ENCODE data around the gene CARS1.

Gene CARS1

DNA sequence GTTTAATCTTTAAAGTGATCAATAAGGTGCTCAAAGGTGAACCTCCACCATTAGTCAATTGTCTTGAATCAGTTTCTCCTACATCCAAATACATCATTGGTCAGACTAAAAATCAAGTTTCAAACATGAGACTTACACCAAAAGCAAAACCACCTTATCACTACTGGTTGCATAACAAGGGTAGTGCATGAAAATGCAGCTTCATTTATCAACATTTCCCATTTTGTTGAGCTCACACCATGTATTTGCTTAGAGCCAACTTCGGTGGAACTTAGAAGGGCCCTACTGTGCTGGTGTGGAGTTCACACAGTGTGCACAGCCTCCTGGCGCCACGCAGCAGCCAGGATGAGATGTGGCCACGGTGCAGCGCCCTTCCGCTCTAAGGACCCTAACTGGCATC is 104.9 kb downstream of the CARS1 start:
- no peak for DNase-seq

DNA sequence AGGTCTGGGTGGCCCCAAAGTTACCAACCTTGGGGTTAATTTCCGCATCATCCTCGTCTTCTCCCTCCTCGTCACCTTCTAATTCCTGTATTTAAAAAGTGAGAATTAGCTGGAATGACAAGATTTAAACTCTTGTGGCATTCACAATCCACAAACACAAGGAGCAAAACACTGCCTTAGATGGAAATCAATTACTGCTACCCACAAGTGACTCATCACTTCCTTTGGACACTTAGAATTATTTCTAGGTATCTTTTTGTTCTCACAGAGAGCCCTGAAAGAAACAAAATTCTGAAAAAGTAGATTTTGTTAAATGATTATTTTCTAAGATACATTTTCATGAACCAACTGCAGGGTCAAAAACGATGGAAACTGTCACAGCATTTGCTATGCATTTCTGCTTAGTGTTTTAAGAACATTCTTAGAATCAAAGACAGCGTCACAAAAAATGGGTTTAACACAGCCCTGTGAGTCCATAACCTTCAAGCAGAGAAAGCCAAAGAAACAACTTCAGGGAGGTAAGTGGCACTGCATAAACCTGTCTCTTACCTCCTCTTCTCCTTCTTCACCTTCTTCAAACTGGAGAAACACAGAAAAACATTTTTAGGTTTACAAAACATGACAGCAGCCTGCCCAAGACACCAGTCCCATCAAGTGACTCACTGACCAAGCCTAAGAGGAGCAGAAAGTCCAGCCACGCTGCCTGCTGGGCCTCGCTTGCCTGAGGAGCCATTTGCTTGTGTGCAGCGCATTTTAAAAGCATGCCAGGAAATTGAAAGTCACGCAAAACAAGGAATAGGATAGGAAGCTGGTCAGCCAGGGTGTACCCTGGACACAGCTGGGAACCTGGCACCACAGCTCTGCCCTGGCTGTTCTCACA is 105.8 kb downstream of the CARS1 start:
- DNase-seq, result peak in 1 of 2 experiments; percentile 29

Data from SW 1271 (cell line).